Calu3 (cell line): ENCODE measurements around the gene IRX4. TPM values are rescaled to one million over a fixed set of nuclear protein-coding genes. Genes with fewer than 3 reads are reported as not detected.

Experiments
- BruUV-seq: library from RNA; stranded (reverse); fragments of 400-500 nt; replicated peaks from 2 replicates; lab custom pipeline; 2021; lab: Mats Ljungman, UMichigan
- CTCF ChIA-PET: fragments of 300-600 bp; sonication (Branson Sonifier 250); formaldehyde crosslinking; loops from one replicate; lab custom pipeline; 2022; ENCODE audit warnings: antibody characterized with exemption; lab: Charles Lee
- DNase-seq: peaks from one replicate; pipeline ENCODE4 v3.0.0; 2022
- H3K27ac Mint-ChIP-seq: one replicate; pipeline ENCODE4 v1.8.0; 2022; ENCODE audit warnings: mixed read lengths; ENCODE audit not compliant: unreplicated experiment
- H3K27me3 Mint-ChIP-seq: one replicate; pipeline ENCODE4 v1.8.0; 2022; ENCODE audit warnings: mixed read lengths; ENCODE audit not compliant: unreplicated experiment
- H3K36me3 Mint-ChIP-seq: one replicate; pipeline ENCODE4 v1.8.0; 2022; ENCODE audit warnings: mild to moderate bottlenecking, moderate library complexity, mixed read lengths; ENCODE audit not compliant: insufficient read depth, unreplicated experiment
- H3K4me1 Mint-ChIP-seq: one replicate; pipeline ENCODE4 v1.8.0; 2022; ENCODE audit warnings: mild to moderate bottlenecking, low read depth, mixed read lengths; ENCODE audit not compliant: unreplicated experiment
- H3K4me3 Mint-ChIP-seq: one replicate; pipeline ENCODE4 v1.8.0; 2022; ENCODE audit warnings: mild to moderate bottlenecking, low read depth, moderate library complexity, mixed read lengths; ENCODE audit not compliant: unreplicated experiment
- H3K9me3 Mint-ChIP-seq: one replicate; pipeline ENCODE4 v1.8.0; 2022; ENCODE audit warnings: low read depth, mixed read lengths; ENCODE audit not compliant: unreplicated experiment
- intact Hi-C: fragments of 100-400 bp; cut with micrococcal nuclease; formaldehyde crosslinking; loops from one replicate; pipeline ENCODE4 v1.10.0; 2022; ENCODE audit not compliant: unreplicated experiment
- total RNA-seq: library from RNA; stranded (reverse); gene quantifications from 2 replicates; pipeline ENCODE4 v1.2.3, GENCODE V29; 2022
- TF ChIP-seq, protein P1 (sequence below): fragments of 200-600 bp; IDR thresholded peaks from one replicate; pipeline ENCODE4 v1.8.0; 2022; ENCODE audit warnings: antibody characterized with exemption; ENCODE audit not compliant: unreplicated experiment

IRX4 gene
- total RNA-seq, 1 experiment from 2014 or later: not detected

DNA sequence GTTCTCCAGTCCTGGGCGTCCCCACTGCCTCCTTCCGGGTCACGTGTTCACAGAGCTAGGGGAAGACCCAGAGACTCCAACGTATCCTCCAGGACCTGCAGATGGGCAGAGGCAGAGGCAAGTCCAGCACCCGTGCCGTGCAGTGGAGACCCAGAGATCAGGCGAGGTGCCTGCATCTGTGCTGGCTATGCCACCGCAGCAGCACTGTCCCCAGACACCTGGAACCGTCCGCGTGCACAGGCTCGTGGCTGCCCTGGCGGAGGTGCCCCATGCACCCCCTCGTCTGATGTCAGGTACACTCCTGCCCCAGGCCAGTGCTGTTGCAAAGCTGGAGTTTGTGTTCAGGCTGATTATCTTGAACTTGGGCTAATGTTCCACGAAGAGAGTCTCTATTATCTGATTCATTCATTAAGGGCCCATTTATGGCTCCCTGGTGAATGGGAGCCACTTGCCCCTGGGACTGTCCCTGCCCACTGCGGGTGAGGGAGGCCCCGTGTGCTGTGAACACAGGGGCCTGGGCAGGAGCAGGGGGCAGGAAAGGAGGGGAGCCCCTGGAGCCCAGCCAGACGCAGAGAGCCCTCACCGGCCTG is 13.7 kb downstream of the IRX4 start:
- DNase-seq: no peak
- Mint-ChIP-seq H3K27me3 (peaks cover 37% of the 10 kb centered on the region), H3K4me1 (no peaks in the 10 kb centered on the region), H3K36me3 (no peaks in the 10 kb centered on the region), H3K9me3 (no peaks in the 10 kb centered on the region), H3K4me3 (no peak overlapping the region), H3K27ac (no peak overlapping the region)
- BruUV-seq: no TSS peak
- intact Hi-C loops: no loop called here
- TF ChIP-seq, protein P1, sequence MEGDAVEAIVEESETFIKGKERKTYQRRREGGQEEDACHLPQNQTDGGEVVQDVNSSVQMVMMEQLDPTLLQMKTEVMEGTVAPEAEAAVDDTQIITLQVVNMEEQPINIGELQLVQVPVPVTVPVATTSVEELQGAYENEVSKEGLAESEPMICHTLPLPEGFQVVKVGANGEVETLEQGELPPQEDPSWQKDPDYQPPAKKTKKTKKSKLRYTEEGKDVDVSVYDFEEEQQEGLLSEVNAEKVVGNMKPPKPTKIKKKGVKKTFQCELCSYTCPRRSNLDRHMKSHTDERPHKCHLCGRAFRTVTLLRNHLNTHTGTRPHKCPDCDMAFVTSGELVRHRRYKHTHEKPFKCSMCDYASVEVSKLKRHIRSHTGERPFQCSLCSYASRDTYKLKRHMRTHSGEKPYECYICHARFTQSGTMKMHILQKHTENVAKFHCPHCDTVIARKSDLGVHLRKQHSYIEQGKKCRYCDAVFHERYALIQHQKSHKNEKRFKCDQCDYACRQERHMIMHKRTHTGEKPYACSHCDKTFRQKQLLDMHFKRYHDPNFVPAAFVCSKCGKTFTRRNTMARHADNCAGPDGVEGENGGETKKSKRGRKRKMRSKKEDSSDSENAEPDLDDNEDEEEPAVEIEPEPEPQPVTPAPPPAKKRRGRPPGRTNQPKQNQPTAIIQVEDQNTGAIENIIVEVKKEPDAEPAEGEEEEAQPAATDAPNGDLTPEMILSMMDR: no peak
- CTCF ChIA-PET: no interaction called here

DNA sequence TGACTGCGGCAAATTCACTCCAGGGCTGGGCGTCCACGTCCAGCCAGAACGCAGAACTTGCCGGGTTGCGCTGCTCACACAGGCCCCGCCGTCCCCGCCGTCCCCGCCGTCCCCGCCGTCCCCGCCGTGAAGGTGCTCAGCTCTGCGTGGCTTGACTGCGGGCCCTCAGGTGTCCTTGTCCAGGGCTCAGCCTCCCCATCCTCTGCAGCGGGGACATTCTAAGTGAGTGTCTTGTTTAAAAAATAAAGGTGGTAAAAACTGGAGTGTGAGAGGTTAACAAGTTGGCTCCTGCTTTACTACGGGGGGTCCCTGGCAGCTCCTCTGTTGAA is 14.9 kb downstream of the IRX4 start:
- Mint-ChIP-seq H3K27me3 (peaks cover 49% of the 10 kb centered on the region), H3K27ac (no peak overlapping the region), H3K4me1 (no peaks in the 10 kb centered on the region), H3K9me3 (no peaks in the 10 kb centered on the region), H3K4me3 (no peak overlapping the region), H3K36me3 (no peaks in the 10 kb centered on the region)
- no TSS peak for BruUV-seq
- TF ChIP-seq, protein P1: no peak
- CTCF ChIA-PET: no interaction called here
- intact Hi-C loops: no loop called here
- DNase-seq: no peak

DNA sequence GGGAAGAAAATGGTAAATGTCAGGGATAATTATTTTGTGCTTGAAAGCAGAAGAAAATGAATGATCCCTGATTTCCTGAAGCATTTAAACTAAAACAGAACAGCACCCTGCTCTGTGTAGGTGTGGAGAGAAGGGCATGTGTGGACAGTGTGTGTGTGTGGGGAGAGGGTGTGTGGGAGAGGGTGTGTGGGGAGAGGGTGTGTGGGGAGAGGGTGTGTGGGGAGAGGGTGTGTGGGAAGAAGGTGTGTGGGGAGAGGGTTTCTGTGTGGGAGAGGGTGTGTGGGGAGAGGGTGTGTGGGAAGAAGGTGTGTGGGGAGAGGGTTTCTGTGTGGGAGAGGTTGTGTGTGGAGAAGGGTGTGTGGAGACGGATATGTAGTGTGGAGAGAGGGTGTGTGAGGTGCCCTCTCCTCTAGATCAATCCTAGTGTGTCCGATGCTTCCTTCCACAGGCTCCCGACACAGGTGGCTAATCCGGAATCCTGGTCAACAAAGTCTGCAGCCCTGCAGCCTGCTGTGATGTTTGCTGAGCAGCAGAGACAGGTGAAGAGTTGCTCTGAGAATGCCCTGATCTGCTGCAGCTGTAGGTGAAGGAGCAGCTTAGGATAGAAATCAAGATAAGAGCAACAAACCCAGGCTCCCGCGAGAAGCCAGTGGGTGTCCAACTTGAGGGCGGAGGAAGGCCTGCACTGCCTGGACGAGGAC is 15.5 kb downstream of the IRX4 start:
- H3K4me3 Mint-ChIP-seq: no peak overlapping the region
- CTCF ChIA-PET: no interaction called here
- intact Hi-C loops: no loop called here
- H3K27ac Mint-ChIP-seq: no peak overlapping the region
- H3K27me3 Mint-ChIP-seq: peaks cover 54% of the 10 kb centered on the region
- no peaks in the 10 kb centered on the region for H3K9me3 Mint-ChIP-seq
- TF ChIP-seq, protein P1: no peak
- DNase-seq: no peak
- H3K36me3 Mint-ChIP-seq: no peaks in the 10 kb centered on the region
- H3K4me1 Mint-ChIP-seq: no peaks in the 10 kb centered on the region
- no TSS peak for BruUV-seq

DNA sequence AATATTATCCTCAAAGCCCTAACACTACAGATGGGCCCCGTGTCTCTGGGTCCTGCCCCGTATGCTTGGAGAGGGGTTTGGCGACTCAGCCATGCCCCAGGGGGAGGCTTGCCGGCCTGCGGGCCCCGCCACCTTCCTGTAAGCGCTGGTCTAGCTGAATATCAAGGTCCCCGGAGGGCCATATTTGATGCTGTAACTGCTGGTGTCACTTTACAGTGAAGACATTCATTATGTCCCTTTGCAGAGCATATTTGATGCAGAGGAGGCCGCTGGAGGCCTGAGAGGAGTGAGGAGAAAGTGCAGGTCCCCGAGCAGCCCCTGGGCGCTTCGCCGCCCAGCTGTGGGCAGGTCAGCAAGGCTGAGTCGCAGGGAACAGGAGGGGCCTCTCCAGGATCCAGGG is 16.8 kb downstream of the IRX4 start:
- Mint-ChIP-seq H3K4me3 (no peak overlapping the region), H3K27me3 (peaks cover 64% of the 10 kb centered on the region), H3K4me1 (no peaks in the 10 kb centered on the region), H3K27ac (no peak overlapping the region), H3K36me3 (no peaks in the 10 kb centered on the region), H3K9me3 (no peaks in the 10 kb centered on the region)
- CTCF ChIA-PET: no interaction called here
- BruUV-seq: no TSS peak
- no peak for DNase-seq
- intact Hi-C loops: no loop called here
- TF ChIP-seq, protein P1: no peak
